Endothelial cell of umbilical vein (primary cell): ENCODE measurements around the gene SLCO3A1. TPM values are rescaled to one million over a fixed set of nuclear protein-coding genes. Genes with fewer than 3 reads are reported as not detected.

Experiments
- BruUV-seq: library from RNA; stranded (reverse); fragments of 400-500 nt; replicated peaks from 2 replicates; lab custom pipeline; 2021; lab: Mats Ljungman, UMichigan
- CTCF ChIA-PET: fragments of 300-600, 350-600 bp; sonication (Branson Sonifier 250); formaldehyde crosslinking; loops from one replicate; lab custom pipeline; 2021; ENCODE audit warnings: antibody characterized with exemption, inconsistent platforms; lab: Charles Lee
- POLR2A ChIA-PET: fragments of 300-600, 350-600 bp; sonication (Branson Sonifier 250); formaldehyde crosslinking; loops from one replicate; lab custom pipeline; 2021; ENCODE audit warnings: antibody characterized with exemption, inconsistent platforms; lab: Charles Lee
- DNase-seq: peaks from one replicate; pipeline ENCODE4 v3.0.0-alpha.2; 2011; ENCODE audit warnings: low read depth, low spot score
- FAIRE-seq: peaks from 2 replicates; lab custom pipeline; 2011; peaks lifted over from hg19 to GRCh38; lab: Jason Lieb, UNC
- H2AFZ ChIP-seq: 2 replicates; pipeline ENCODE4 v1.6.0; 2012; ENCODE audit warnings: low read depth, low read length, control low read depth, inconsistent platforms
- H3K27ac ChIP-seq: 2 replicates; pipeline ENCODE4 v1.5.1; 2011; ENCODE audit warnings: low read depth, mild to moderate bottlenecking, control low read depth, low read length, moderate library complexity; ENCODE audit not compliant: insufficient read depth
- H3K27me3 ChIP-seq, 2 experiments: 2 replicates each; pipeline versions ENCODE4 v1.6.0 to v1.6.1; 2011; ENCODE audit warnings: low read length in 2 of 2, mixed read lengths in 1 of 2; ENCODE audit not compliant: control insufficient read depth in 2 of 2, insufficient read depth in 2 of 2
- H3K36me3 ChIP-seq, 2 experiments: 2 replicates in 1 of 2; 3 replicates in 1 of 2; pipeline ENCODE4 v1.5.1; 2011; ENCODE audit warnings: low read length in 2 of 2, mild to moderate bottlenecking in 1 of 2, moderate library complexity in 1 of 2; ENCODE audit not compliant: control insufficient read depth in 2 of 2, insufficient read depth in 2 of 2; ENCODE audit errors: extremely low read depth in 1 of 2
- H3K4me1 ChIP-seq: 3 replicates; pipeline ENCODE4 v1.5.1; 2011; ENCODE audit warnings: mild to moderate bottlenecking, low read length; ENCODE audit not compliant: control insufficient read depth, insufficient read depth; ENCODE audit errors: extremely low read depth
- H3K4me2 ChIP-seq: 2 replicates; pipeline ENCODE4 v1.6.1; 2011; ENCODE audit warnings: low read length, control low read depth, mixed read lengths; ENCODE audit not compliant: insufficient read depth
- H3K4me3 ChIP-seq, 3 experiments: fragments of 200-600 bp in 1 of 3; sonication (generic), shearing (Covaris generic) in 1 of 3; replicated peaks in 1 of 3; 2 replicates each; pipeline ENCODE4 v1.5.1; 2011 to 2016; ENCODE audit warnings: control low read depth in 3 of 3, low read length in 3 of 3, mild to moderate bottlenecking in 2 of 3, inconsistent platforms in 1 of 3, low read depth in 1 of 3, moderate library complexity in 1 of 3; ENCODE audit not compliant: insufficient read depth in 1 of 3
- H3K79me2 ChIP-seq: 2 replicates; pipeline ENCODE4 v1.6.0; 2012; ENCODE audit warnings: low read length, inconsistent platforms; ENCODE audit not compliant: control insufficient read depth, insufficient read depth
- H3K9ac ChIP-seq: replicated peaks from 2 replicates; pipeline ENCODE3; 2011; ENCODE audit warnings: low read length, control low read depth; ENCODE audit not compliant: insufficient read depth; ENCODE audit errors: extremely low read depth
- H3K9me1 ChIP-seq: replicated peaks from 3 replicates; pipeline ENCODE4 v1.6.0; 2011; ENCODE audit warnings: mild to moderate bottlenecking, low read length; ENCODE audit not compliant: control insufficient read depth, insufficient read depth; ENCODE audit errors: extremely low read depth
- H3K9me3 ChIP-seq: replicated peaks from 2 replicates; pipeline ENCODE4 v1.5.1; 2012; ENCODE audit warnings: low read length, inconsistent platforms; ENCODE audit not compliant: control insufficient read depth, insufficient read depth
- H4K20me1 ChIP-seq: replicated peaks from 2 replicates; pipeline ENCODE3; 2011; ENCODE audit warnings: mild to moderate bottlenecking, low read length; ENCODE audit not compliant: control insufficient read depth, insufficient read depth; ENCODE audit errors: extremely low read depth
- CTCF ChIP-seq, 2 donors: IDR thresholded peaks; 1 replicate in 1 of 2; 2 replicates in 1 of 2; pipeline ENCODE4 v1.5.1; 2011; ENCODE audit warnings: low read length in 2 of 2, mild to moderate bottlenecking in 2 of 2, moderate library complexity in 2 of 2, control low read depth in 1 of 2, inconsistent platforms in 1 of 2, low read depth in 1 of 2; ENCODE audit not compliant: insufficient read depth in 1 of 2; ENCODE audit errors: extremely low read depth in 1 of 2
- EZH2 ChIP-seq: IDR thresholded peaks from 2 replicates; pipeline ENCODE4 v1.6.1; 2012; ENCODE audit warnings: borderline replicate concordance, low read depth, mild to moderate bottlenecking, moderate library complexity, low read length, inconsistent platforms; ENCODE audit not compliant: severe bottlenecking
- FOS ChIP-seq: IDR thresholded peaks from 2 replicates; pipeline ENCODE4 v1.6.1; 2011; ENCODE audit warnings: mild to moderate bottlenecking, low read length, moderate library complexity, borderline replicate concordance; ENCODE audit not compliant: insufficient read depth
- GATA2 ChIP-seq: IDR thresholded peaks from 2 replicates; pipeline ENCODE4 v1.7.0; 2011; ENCODE audit warnings: low read depth, mild to moderate bottlenecking, moderate library complexity, mixed read lengths, low read length; ENCODE audit not compliant: insufficient read length, insufficient read depth
- JUN ChIP-seq: IDR thresholded peaks from 2 replicates; pipeline ENCODE4 v1.6.1; 2011; ENCODE audit warnings: borderline replicate concordance, low read depth; ENCODE audit not compliant: insufficient read length, insufficient read depth
- MAX ChIP-seq: IDR thresholded peaks from 2 replicates; pipeline ENCODE4 v1.6.1; 2011; ENCODE audit not compliant: insufficient read depth, insufficient read length
- MYC ChIP-seq: IDR thresholded peaks from one replicate; pipeline ENCODE4 v1.6.1; 2011; ENCODE audit warnings: mild to moderate bottlenecking, low read depth, low read length
- POLR2A ChIP-seq: IDR thresholded peaks from 2 replicates; pipeline ENCODE4 v1.6.1; 2012; ENCODE audit warnings: low read depth, mild to moderate bottlenecking, control low read depth, low read length
- POLR2AphosphoS5 ChIP-seq: IDR thresholded peaks from 2 replicates; pipeline ENCODE4 v1.6.1; 2012; ENCODE audit warnings: low read depth, mild to moderate bottlenecking, control low read depth, low read length, moderate library complexity; ENCODE audit not compliant: insufficient read depth
- dilution Hi-C: fragments of 300-500 bp; cut with MboI; formaldehyde crosslinking; loops from one replicate; pipeline ENCODE4 v1.15.0; 2019; ENCODE audit warnings: low sequenced_read_pairs; ENCODE audit not compliant: extremely low pct_ligation_motif_present
- intact Hi-C: fragments of 100-400 bp; cut with micrococcal nuclease; formaldehyde crosslinking; loops from one replicate; pipeline ENCODE4 v1.10.0; 2022
- polyA plus RNA-seq, 4 experiments: library from polyadenylated mRNA; depleted of rRNA in 3 of 4; stranded (reverse) in 3 of 4; unstranded in 1 of 4; fragments of >200 nt; gene quantifications; 2 replicates each; pipeline versions ENCODE4 v1.2.1 to v1.2.3, GENCODE V29; 2011 to 2012; ENCODE audit warnings: missing spikeins in 1 of 4
- total RNA-seq: library from RNA; stranded (reverse); gene quantifications from 2 replicates; pipeline ENCODE4 v1.2.3, GENCODE V29; 2021

Gene SLCO3A1
- total and polyA plus RNA-seq, 2 donors (not counting 3 experiments of a cell fraction or from before 2014, with no cell fraction given), result 0.88 to 0.92 TPM

- DNase-seq, result no peak
- Histone ChIP-seq H3K4me3 (no peak overlapping the region), H4K20me1 (no peaks in the 10 kb centered on the region), H2AFZ (no peak overlapping the region), H3K27me3 (no peaks in the 10 kb centered on the region), H3K79me2 (no peaks in the 10 kb centered on the region), H3K4me1 (no peaks in the 10 kb centered on the region), H3K9me1 (no peaks in the 10 kb centered on the region), H3K36me3 (no peaks in the 10 kb centered on the region), H3K9me3 (no peaks in the 10 kb centered on the region), H3K4me2 (no peak overlapping the region), H3K9ac (no peak overlapping the region), H3K27ac (no peak overlapping the region)
- CTCF ChIA-PET, result no interaction called here
- dilution Hi-C loops (no loop called here), intact Hi-C loops (no loop called here)
- no peak for FAIRE-seq
- TF ChIP-seq GATA2 (no peak), MYC (no peak), CTCF (IDR thresholded peaks at IDR 0.05; ENCODE audit: extremely low read depth in 1 of 2, insufficient read depth in 1 of 2, low read depth in 1 of 2, low read length in 2 of 2) (no peak), FOS (no peak), JUN (no peak), MAX (no peak), POLR2A (no peak), POLR2AphosphoS5 (no peak), EZH2 (no peak)
- no TSS peak for BruUV-seq
- POLR2A ChIA-PET, result no interaction called here
Measured at GRCh38 chr15:91944331-91944730, 90.8 kb downstream of the SLCO3A1 start.
